ENCODE results near the gene WDFY4.

GRCh38 chr10:48947690-48948469 lies 263.2 kb downstream of the WDFY4 start:
- TF ChIP-seq ZNF8 (CRISPR knock-in tag; IDR thresholded peaks at IDR 0.05), result no peak
- TF ChIP-seq TSHZ2 (CRISPR knock-in tag; IDR thresholded peaks at IDR 0.05), result no peak
- TF ChIP-seq CSRNP3 (CRISPR knock-in tag; IDR thresholded peaks at IDR 0.05), result no peak
- no peak for TF ChIP-seq BACH2 (CRISPR knock-in tag; IDR thresholded peaks at IDR 0.05; ENCODE audit: borderline replicate concordance)
- no peak for TF ChIP-seq OSR1 (CRISPR knock-in tag; IDR thresholded peaks at IDR 0.05)
- TF ChIP-seq TCF4 (CRISPR knock-in tag; IDR thresholded peaks at IDR 0.05; ENCODE audit: borderline replicate concordance), result no peak
- no peak for TF ChIP-seq ZNF70 (CRISPR knock-in tag; IDR thresholded peaks at IDR 0.05)
- TF ChIP-seq GLIS3 (CRISPR knock-in tag; IDR thresholded peaks at IDR 0.05), result no peak
- TF ChIP-seq CREB5 (CRISPR knock-in tag; IDR thresholded peaks at IDR 0.05; ENCODE audit: low read depth), result no peak
- no peak for TF ChIP-seq PATZ1 (CRISPR knock-in tag; IDR thresholded peaks at IDR 0.05; ENCODE audit: borderline replicate concordance)
- no peak for TF ChIP-seq SNAI2 (CRISPR knock-in tag; IDR thresholded peaks at IDR 0.05)
- no peak for TF ChIP-seq ESRRG (CRISPR knock-in tag; IDR thresholded peaks at IDR 0.05)
- TF ChIP-seq ZC3H10 (CRISPR knock-in tag; IDR thresholded peaks at IDR 0.05), result no peak
